Caco-2 (cell line): ENCODE data around the gene ACCS. TPM values are rescaled to one million over a fixed set of nuclear protein-coding genes. Genes with fewer than 3 reads are reported as not detected.

ENCODE experiments used
- BruUV-seq: library from RNA; stranded (reverse); fragments of 400-500 nt; replicated peaks from 2 replicates; lab custom pipeline; 2021; lab: Mats Ljungman, UMichigan
- CTCF ChIA-PET: fragments of 300-600 bp; sonication (Branson Sonifier 250); formaldehyde crosslinking; loops from one replicate; lab custom pipeline; 2022; ENCODE audit warnings: antibody characterized with exemption; lab: Charles Lee
- POLR2A ChIA-PET: fragments of 300-600 bp; sonication (Branson Sonifier 250); formaldehyde crosslinking; loops from one replicate; lab custom pipeline; 2022; ENCODE audit warnings: antibody characterized with exemption; lab: Charles Lee
- DNase-seq, 2 experiments: peaks; one replicate each; pipeline versions ENCODE4 v3.0.0 to v3.0.0-alpha.2; 2020 to 2022
- H3K27me3 ChIP-seq: replicated peaks from 2 replicates; pipeline ENCODE4 v1.6.0; 2011; ENCODE audit warnings: low read length; ENCODE audit not compliant: control insufficient read depth, insufficient read depth
- H3K36me3 ChIP-seq: 2 replicates; pipeline ENCODE4 v1.5.1; 2011; ENCODE audit warnings: low read length; ENCODE audit not compliant: control insufficient read depth, insufficient read depth
- H3K4me1 ChIP-seq: fragments of 250-450 bp; sonication (Bioruptor Pico); 2 replicates; pipeline ENCODE4 v1.5.1; 2020; ENCODE audit warnings: mild to moderate bottlenecking
- H3K4me3 ChIP-seq: 2 replicates; pipeline ENCODE4 v1.5.1; 2011; ENCODE audit warnings: low read depth, mild to moderate bottlenecking, control low read depth, low read length
- H3K9me3 ChIP-seq: fragments of 250-450 bp; sonication (Bioruptor Pico); 2 replicates; pipeline ENCODE4 v1.5.1; 2020; ENCODE audit warnings: mild to moderate bottlenecking, moderate library complexity
- H3K27ac Mint-ChIP-seq: one replicate; pipeline ENCODE4 v1.8.0; 2022; ENCODE audit warnings: mixed read lengths; ENCODE audit not compliant: unreplicated experiment
- H3K27me3 Mint-ChIP-seq: one replicate; pipeline ENCODE4 v1.8.0; 2022; ENCODE audit warnings: mixed read lengths; ENCODE audit not compliant: insufficient read depth, unreplicated experiment
- H3K36me3 Mint-ChIP-seq: one replicate; pipeline ENCODE4 v1.8.0; 2022; ENCODE audit warnings: mild to moderate bottlenecking, mixed read lengths; ENCODE audit not compliant: insufficient read depth, unreplicated experiment
- H3K4me1 Mint-ChIP-seq: one replicate; pipeline ENCODE4 v1.8.0; 2022; ENCODE audit warnings: low read depth, mixed read lengths; ENCODE audit not compliant: unreplicated experiment
- H3K4me3 Mint-ChIP-seq: one replicate; pipeline ENCODE4 v1.8.0; 2022; ENCODE audit warnings: mild to moderate bottlenecking, moderate library complexity, mixed read lengths; ENCODE audit not compliant: unreplicated experiment
- H3K9me3 Mint-ChIP-seq: one replicate; pipeline ENCODE4 v1.8.0; 2022; ENCODE audit warnings: mixed read lengths; ENCODE audit not compliant: unreplicated experiment
- intact Hi-C: fragments of 100-400 bp; cut with micrococcal nuclease; formaldehyde crosslinking; loops from one replicate; pipeline ENCODE4 v1.10.0; 2022; ENCODE audit not compliant: unreplicated experiment
- total RNA-seq: library from RNA; stranded (reverse); gene quantifications from 2 replicates; pipeline ENCODE4 v1.2.3, GENCODE V29; 2022
- TF ChIP-seq, protein P1 (sequence below), 2 experiments: fragments of 200-600 bp in 1 of 2; IDR thresholded peaks; 1 replicate in 1 of 2; 2 replicates in 1 of 2; pipeline versions ENCODE4 v1.5.1 to v1.8.0; 2011 to 2022; ENCODE audit warnings: antibody characterized with exemption in 1 of 2, control low read depth in 1 of 2, inconsistent platforms in 1 of 2, low read depth in 1 of 2, low read length in 1 of 2, mild to moderate bottlenecking in 1 of 2, moderate library complexity in 1 of 2; ENCODE audit not compliant: insufficient read depth in 1 of 2, severe bottlenecking in 1 of 2, unreplicated experiment in 1 of 2

ACCS gene
- total RNA-seq, 1 experiment from 2014 or later: 24.7 TPM

DNA sequence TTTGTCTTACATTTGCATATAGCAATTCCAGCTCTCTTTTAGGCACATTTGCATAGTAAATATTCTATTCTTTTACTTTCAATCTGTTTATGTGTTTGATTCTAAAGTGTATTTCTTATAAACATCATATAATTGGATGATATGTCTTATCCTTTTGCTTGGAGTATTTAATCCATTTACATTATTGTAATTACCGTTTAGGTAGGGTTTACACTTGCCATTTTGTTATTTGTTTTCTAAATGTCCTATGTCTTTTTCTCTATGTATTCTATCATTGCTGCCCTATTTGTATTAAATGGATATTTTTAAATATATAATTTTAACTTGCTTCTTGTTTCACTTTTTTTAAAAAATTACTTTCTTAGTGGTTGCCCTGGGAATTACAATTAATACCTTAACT, 41.1 kb upstream of the ACCS start:
- Mint-ChIP-seq H3K27ac (no peak overlapping the region), H3K36me3 (no peaks in the 10 kb centered on the region), H3K4me3 (no peak overlapping the region), H3K9me3 (peaks cover 37% of the 10 kb centered on the region), H3K27me3 (peaks cover 17% of the 10 kb centered on the region), H3K4me1 (no peaks in the 10 kb centered on the region)
- BruUV-seq: no TSS peak
- TF ChIP-seq, protein P1, sequence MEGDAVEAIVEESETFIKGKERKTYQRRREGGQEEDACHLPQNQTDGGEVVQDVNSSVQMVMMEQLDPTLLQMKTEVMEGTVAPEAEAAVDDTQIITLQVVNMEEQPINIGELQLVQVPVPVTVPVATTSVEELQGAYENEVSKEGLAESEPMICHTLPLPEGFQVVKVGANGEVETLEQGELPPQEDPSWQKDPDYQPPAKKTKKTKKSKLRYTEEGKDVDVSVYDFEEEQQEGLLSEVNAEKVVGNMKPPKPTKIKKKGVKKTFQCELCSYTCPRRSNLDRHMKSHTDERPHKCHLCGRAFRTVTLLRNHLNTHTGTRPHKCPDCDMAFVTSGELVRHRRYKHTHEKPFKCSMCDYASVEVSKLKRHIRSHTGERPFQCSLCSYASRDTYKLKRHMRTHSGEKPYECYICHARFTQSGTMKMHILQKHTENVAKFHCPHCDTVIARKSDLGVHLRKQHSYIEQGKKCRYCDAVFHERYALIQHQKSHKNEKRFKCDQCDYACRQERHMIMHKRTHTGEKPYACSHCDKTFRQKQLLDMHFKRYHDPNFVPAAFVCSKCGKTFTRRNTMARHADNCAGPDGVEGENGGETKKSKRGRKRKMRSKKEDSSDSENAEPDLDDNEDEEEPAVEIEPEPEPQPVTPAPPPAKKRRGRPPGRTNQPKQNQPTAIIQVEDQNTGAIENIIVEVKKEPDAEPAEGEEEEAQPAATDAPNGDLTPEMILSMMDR (IDR thresholded peaks at IDR 0.05; ENCODE audit: insufficient read depth in 1 of 2, low read depth in 1 of 2, low read length in 1 of 2, severe bottlenecking in 1 of 2, unreplicated experiment in 1 of 2): no peak
- H3K4me1 ChIP-seq: no peaks in the 10 kb centered on the region
- H3K4me3 ChIP-seq: no peak overlapping the region
- ChIA-PET CTCF (no interaction called here), POLR2A (no interaction called here)
- DNase-seq: no peak
- intact Hi-C loops: no loop called here
- H3K27me3 ChIP-seq: no peaks in the 10 kb centered on the region
- H3K36me3 ChIP-seq: no peaks in the 10 kb centered on the region
- peaks cover 18% of the 10 kb centered on the region for H3K9me3 ChIP-seq

GRCh38 chr11:44025727-44026126, 40.3 kb upstream of the ACCS start:
- Mint-ChIP-seq H3K9me3 (peaks cover 37% of the 10 kb centered on the region), H3K27ac (no peak overlapping the region), H3K36me3 (no peaks in the 10 kb centered on the region), H3K27me3 (peaks cover 20% of the 10 kb centered on the region), H3K4me1 (no peaks in the 10 kb centered on the region), H3K4me3 (no peak overlapping the region)
- DNase-seq: no peak
- no TSS peak for BruUV-seq
- Histone ChIP-seq H3K36me3 (no peaks in the 10 kb centered on the region), H3K4me3 (no peak overlapping the region), H3K27me3 (no peaks in the 10 kb centered on the region), H3K9me3 (peaks cover 18% of the 10 kb centered on the region), H3K4me1 (no peaks in the 10 kb centered on the region)
- POLR2A ChIA-PET: no interaction called here
- intact Hi-C loops: no loop called here
- CTCF ChIA-PET: no interaction called here
- TF ChIP-seq, protein P1 (IDR thresholded peaks at IDR 0.05; ENCODE audit: insufficient read depth in 1 of 2, low read depth in 1 of 2, low read length in 1 of 2, severe bottlenecking in 1 of 2, unreplicated experiment in 1 of 2): no peak

GRCh38 chr11:44028401-44028800, 37.7 kb upstream of the ACCS start:
- CTCF ChIA-PET: no interaction called here
- no peaks in the 10 kb centered on the region for H3K4me1 ChIP-seq
- no peaks in the 10 kb centered on the region for H3K27me3 ChIP-seq
- Mint-ChIP-seq H3K27ac (no peak overlapping the region), H3K4me1 (no peaks in the 10 kb centered on the region), H3K4me3 (no peak overlapping the region), H3K36me3 (no peaks in the 10 kb centered on the region), H3K27me3 (peaks cover 18% of the 10 kb centered on the region), H3K9me3 (peaks cover 13% of the 10 kb centered on the region)
- H3K4me3 ChIP-seq: no peak overlapping the region
- no TSS peak for BruUV-seq
- intact Hi-C loops: no loop called here
- POLR2A ChIA-PET: interaction anchor here (0.5 kb wide), 1 partner anchor 9 kb away, joined by 4 read pairs; no protein-coding TSS in a partner anchor
- TF ChIP-seq, protein P1 (IDR thresholded peaks at IDR 0.05; ENCODE audit: insufficient read depth in 1 of 2, low read depth in 1 of 2, low read length in 1 of 2, severe bottlenecking in 1 of 2, unreplicated experiment in 1 of 2): no peak
- H3K36me3 ChIP-seq: no peaks in the 10 kb centered on the region
- DNase-seq: no peak
- H3K9me3 ChIP-seq: peaks cover 18% of the 10 kb centered on the region
